ENCODE data around the gene MTOR.

The MTOR gene

GRCh38 chr1:11188858-11189451 is 73.4 kb downstream of the MTOR start, which contains the start of gene ANGPTL7:
ANGPTL7 (plus strand) TSS chr1:11189355; CDS start chr1:11189580, 225 bp downstream.
- no peak for TF ChIP-seq TAF1 (IDR thresholded peaks at IDR 0.05; ENCODE audit: borderline replicate concordance, insufficient read depth, low read length)
- TF ChIP-seq POLR2AphosphoS5 (IDR thresholded peaks at IDR 0.05; ENCODE audit: low read depth, low read length) = no peak
- TF ChIP-seq FOXP2 (optimal IDR thresholded peaks at IDR 0.05; ENCODE audit: borderline replicate concordance, extremely low read depth, extremely low read length, insufficient read depth) = no peak
- no peak for TF ChIP-seq REST (IDR thresholded peaks at IDR 0.05; ENCODE audit: insufficient read depth in 1 of 2, low read depth in 2 of 2, low read length in 2 of 2)
- TF ChIP-seq SIN3A (IDR thresholded peaks at IDR 0.05; ENCODE audit: borderline replicate concordance, insufficient read depth, low read length) = no peak

- TF ChIP-seq REST (IDR thresholded peaks at IDR 0.05; ENCODE audit: insufficient read depth in 1 of 2, low read depth in 2 of 2, low read length in 2 of 2) = no peak
- no peak for TF ChIP-seq FOXP2 (optimal IDR thresholded peaks at IDR 0.05; ENCODE audit: borderline replicate concordance, extremely low read depth, extremely low read length, insufficient read depth)
- no peak for TF ChIP-seq TAF1 (IDR thresholded peaks at IDR 0.05; ENCODE audit: borderline replicate concordance, insufficient read depth, low read length)
- TF ChIP-seq POLR2AphosphoS5 (IDR thresholded peaks at IDR 0.05; ENCODE audit: low read depth, low read length) = no peak
- no peak for TF ChIP-seq SIN3A (IDR thresholded peaks at IDR 0.05; ENCODE audit: borderline replicate concordance, insufficient read depth, low read length)
Observed at GRCh38 chr1:11188381-11188780, 74.0 kb downstream of the MTOR start.

GRCh38 chr1:11187931-11188330 is 74.4 kb downstream of the MTOR start:
- TF ChIP-seq TAF1 (IDR thresholded peaks at IDR 0.05; ENCODE audit: borderline replicate concordance, insufficient read depth, low read length) = no peak
- no peak for TF ChIP-seq REST (IDR thresholded peaks at IDR 0.05; ENCODE audit: insufficient read depth in 1 of 2, low read depth in 2 of 2, low read length in 2 of 2)
- no peak for TF ChIP-seq SIN3A (IDR thresholded peaks at IDR 0.05; ENCODE audit: borderline replicate concordance, insufficient read depth, low read length)
- no peak for TF ChIP-seq FOXP2 (optimal IDR thresholded peaks at IDR 0.05; ENCODE audit: borderline replicate concordance, extremely low read depth, extremely low read length, insufficient read depth)
- no peak for TF ChIP-seq POLR2AphosphoS5 (IDR thresholded peaks at IDR 0.05; ENCODE audit: low read depth, low read length)

- TF ChIP-seq REST (IDR thresholded peaks at IDR 0.05; ENCODE audit: insufficient read depth in 1 of 2, low read depth in 2 of 2, low read length in 2 of 2) = no peak
- no peak for TF ChIP-seq POLR2AphosphoS5 (IDR thresholded peaks at IDR 0.05; ENCODE audit: low read depth, low read length)
- no peak for TF ChIP-seq FOXP2 (optimal IDR thresholded peaks at IDR 0.05; ENCODE audit: borderline replicate concordance, extremely low read depth, extremely low read length, insufficient read depth)
- TF ChIP-seq TAF1 (IDR thresholded peaks at IDR 0.05; ENCODE audit: borderline replicate concordance, insufficient read depth, low read length) = no peak
- TF ChIP-seq SIN3A (IDR thresholded peaks at IDR 0.05; ENCODE audit: borderline replicate concordance, insufficient read depth, low read length) = no peak
Observed at GRCh38 chr1:11187494-11187893, 74.9 kb downstream of the MTOR start.

All from PFSK-1 (cell line).